Motor neuron (in vitro differentiated cells): ENCODE measurements around the gene SND1. TPM values are rescaled to one million over a fixed set of nuclear protein-coding genes. Genes with fewer than 3 reads are reported as not detected.

Experiments
- ATAC-seq, 8 experiments: fragments of 200-7000 bp; cut with Tn5 transposase; replicated peaks in 6 of 8; 2 replicates each; pipeline ENCODE4 v1.8.0; 2021; ENCODE audit warnings: mild to moderate bottlenecking in 8 of 8, moderate library complexity in 8 of 8
- H3K27ac ChIP-seq, 2 donors: fragments of 250-450 bp; sonication (Bioruptor Pico); 2 replicates each; pipeline ENCODE4 v1.9.0; 2021; ENCODE audit warnings: antibody characterized with exemption in 2 of 2, mild to moderate bottlenecking in 2 of 2, moderate library complexity in 1 of 2
- H3K4me1 ChIP-seq, 2 donors: fragments of 250-450 bp; sonication (Bioruptor Pico); replicated peaks in 1 of 2; 2 replicates each; pipeline ENCODE4 v1.6.1; 2021; ENCODE audit warnings: antibody characterized with exemption in 2 of 2, mild to moderate bottlenecking in 2 of 2, moderate library complexity in 1 of 2
- H3K4me3 ChIP-seq, 5 donors: fragments of 250-450 bp; sonication (Bioruptor Pico); 2 replicates each; pipeline ENCODE4 v1.9.0; 2021; ENCODE audit warnings: antibody characterized with exemption in 5 of 5, mild to moderate bottlenecking in 5 of 5, moderate library complexity in 4 of 5
- WGBS, 10 experiments: fragments of 450-650 bp; shearing (Covaris generic); methylation state at CpG; one replicate each; pipeline ENCODE4 v1.0.0; 2022; 5-methylcytosine and 5-hydroxymethylcytosine counted together
- in situ Hi-C, 9 experiments: fragments of 400-800 bp; cut with MboI; loops; one replicate each; pipeline ENCODE4 v1.15.0; 2021; ENCODE audit warnings: low sequenced_read_pairs in 9 of 9, low pct_unique_long_range_greater_than_20kb in 2 of 9; ENCODE audit not compliant: unreplicated experiment in 9 of 9
- total RNA-seq, 8 experiments: library from RNA; unstranded; fragments of 300-600 nt; gene quantifications; 2 replicates each; pipeline versions ENCODE4 v1.2.3 to v1.2.4, GENCODE V29; 2022

SND1 gene
- total RNA-seq, 8 experiments from 2014 or later, result 125 to 296 (median 182) TPM

GRCh38 chr7:127678337-127678736, 26.3 kb downstream of the SND1 start:
- peak in 1 of 8 experiments; percentile 23 for ATAC-seq
- Histone ChIP-seq H3K4me3 (no peak overlapping the region), H3K4me1 (peaks cover 21 to 34% of the 10 kb centered on the region in 2 donors), H3K27ac (no peak overlapping the region)
- in situ Hi-C loops, result no loop called here
- WGBS, 10 experiments, result 53 to 100% (median 82%) methylated on average over 2 to 6 of the region's 6 CpGs; no CpG with 5 or more reads in 1 of the 10 experiments

GRCh38 chr7:127678947-127679346, 27.0 kb downstream of the SND1 start:
- in situ Hi-C loops, result no loop called here
- peaks cover 23 to 40% of the 10 kb centered on the region in 2 donors for H3K4me1 ChIP-seq
- H3K27ac ChIP-seq, result no peak overlapping the region
- no peak for ATAC-seq
- no peak overlapping the region for H3K4me3 ChIP-seq
- WGBS, 10 experiments, result 61 to 100% (median 89%) methylated on average over 1 to 3 of the region's 3 CpGs; no CpG with 5 or more reads in 2 of the 10 experiments

- Histone ChIP-seq H3K4me3 (no peak overlapping the region), H3K27ac (no peak overlapping the region), H3K4me1 (peaks cover 23 to 40% of the 10 kb centered on the region in 2 donors)
- in situ Hi-C loops, result no loop called here
- WGBS, 10 experiments, result 95 to 100% (median 100%) methylated on average over 2 to 3 of the region's 3 CpGs; no CpG with 5 or more reads in 3 of the 10 experiments
- no peak for ATAC-seq
Observed at GRCh38 chr7:127680983-127681382, 29.0 kb downstream of the SND1 start.

GRCh38 chr7:127682140-127682539, 30.1 kb downstream of the SND1 start:
- Histone ChIP-seq H3K4me3 (no peak overlapping the region), H3K27ac (no peak overlapping the region), H3K4me1 (peaks cover 23 to 40% of the 10 kb centered on the region in 2 donors)
- in situ Hi-C loops, result no loop called here
- 7 to 100% (median 61%) methylated on average over 1 to 2 of the region's 2 CpGs; no CpG with 5 or more reads in 3 of the 10 experiments for WGBS, 10 experiments
- no peak for ATAC-seq

- in situ Hi-C loops, result no loop called here
- ATAC-seq, result peak in 1 of 8 experiments; percentile 67
- WGBS, 10 experiments, result 40 to 100% (median 75%) methylated on average over 1 to 4 of the region's 4 CpGs
Observed at GRCh38 chr7:127683776-127684681, 32.0 kb downstream of the SND1 start.

GRCh38 chr7:127689194-127689772, 37.3 kb downstream of the SND1 start:
- no peak overlapping the region for H3K27ac ChIP-seq
- in situ Hi-C loops, result no loop called here
- no peaks in the 10 kb centered on the region for H3K4me1 ChIP-seq
- no peak for ATAC-seq
- no peak overlapping the region for H3K4me3 ChIP-seq
- whole genome bisulfite sequencing, 10 experiments, result 17 to 100% (median 69%) methylated on average over 1 of the region's 1 CpG; no CpG with 5 or more reads in 2 of the 10 experiments

More at GRCh38 chr7:127683776-127684681, 32.0 kb downstream of the SND1 start:
- H3K27ac ChIP-seq, result no peak overlapping the region
- peaks cover 14 to 32% of the 10 kb centered on the region in 2 donors for H3K4me1 ChIP-seq
- no peak overlapping the region for H3K4me3 ChIP-seq

DNA sequence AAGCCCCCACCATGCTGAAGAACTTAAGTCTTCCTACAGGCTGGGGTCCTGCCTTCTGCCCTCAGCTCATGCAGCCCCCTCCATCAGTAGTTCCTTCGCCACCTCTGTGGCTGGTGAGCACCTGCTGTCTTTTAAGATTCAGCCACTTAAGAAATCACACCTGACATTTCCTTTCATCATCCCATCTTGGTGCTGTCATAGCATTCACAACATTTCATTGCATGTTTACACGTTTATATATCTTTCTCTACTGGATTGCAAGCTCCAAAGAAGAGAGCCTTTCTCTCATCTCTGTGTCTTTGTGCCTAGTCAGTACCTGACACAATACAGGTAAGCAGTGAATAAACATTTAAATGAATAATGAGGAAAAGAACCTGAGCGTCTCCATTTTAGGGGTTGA, 38.3 kb downstream of the SND1 start:
- Histone ChIP-seq H3K27ac (no peak overlapping the region), H3K4me3 (no peak overlapping the region), H3K4me1 (no peaks in the 10 kb centered on the region)
- ATAC-seq, result no peak
- WGBS, 10 experiments, result 79 to 100% (median 93%) methylated on average over 1 to 3 of the region's 3 CpGs; no CpG with 5 or more reads in 1 of the 10 experiments
- in situ Hi-C loops, result no loop called here

GRCh38 chr7:127690806-127691205, 38.8 kb downstream of the SND1 start:
- no peaks in the 10 kb centered on the region for H3K4me1 ChIP-seq
- WGBS, 10 experiments, result 65 to 92% (median 79%) methylated on average over 1 to 3 of the region's 3 CpGs; no CpG with 5 or more reads in 2 of the 10 experiments
- H3K27ac ChIP-seq, result no peak overlapping the region
- no peak overlapping the region for H3K4me3 ChIP-seq
- in situ Hi-C loops, result no loop called here
- ATAC-seq, result peak in 2 of 8 experiments; percentile 57 to 97

- Histone ChIP-seq H3K4me1 (no peaks in the 10 kb centered on the region), H3K4me3 (no peak overlapping the region), H3K27ac (no peak overlapping the region)
- no peak for ATAC-seq
- WGBS, 10 experiments, result 83 to 100% (median 94%) methylated on average over 1 of the region's 1 CpG; no CpG with 5 or more reads in 2 of the 10 experiments
- in situ Hi-C loops, result no loop called here
Observed at GRCh38 chr7:127692200-127692599, 40.2 kb downstream of the SND1 start.

DNA sequence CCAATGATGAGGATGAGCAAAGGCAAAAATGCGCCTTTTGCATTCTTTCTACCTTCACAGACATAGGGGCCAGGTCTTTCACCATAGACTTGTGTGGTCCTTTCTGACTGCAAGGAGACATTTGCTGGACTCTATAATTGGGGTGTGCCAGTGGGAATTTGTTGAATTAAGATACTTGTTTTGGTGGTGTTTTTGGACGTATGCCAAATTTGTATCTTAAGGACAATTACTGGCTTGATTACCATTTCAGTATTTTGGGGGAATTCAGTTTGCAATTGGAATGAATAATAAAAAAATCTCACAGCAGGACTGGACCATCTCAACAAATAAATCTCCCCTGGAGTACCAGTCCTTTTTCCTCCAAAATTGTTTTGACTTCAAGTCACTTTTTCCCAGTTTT, 47.9 kb downstream of the SND1 start:
- in situ Hi-C loops, result loop anchor here in 8 of 9 experiments (25.0 kb wide), 2 partner anchors 337 to 512 kb away; partner anchors contain the start of gene LRRC4 (in 1 of the 8)
- 50 to 100% (median 100%) methylated on average over 1 to 2 of the region's 2 CpGs; no CpG with 5 or more reads in 1 of the 10 experiments for WGBS, 10 experiments
- Histone ChIP-seq H3K27ac (no peak overlapping the region), H3K4me3 (no peak overlapping the region), H3K4me1 (no peaks in the 10 kb centered on the region)
- ATAC-seq, result no peak

- Histone ChIP-seq H3K27ac (no peak overlapping the region), H3K4me1 (no peaks in the 10 kb centered on the region), H3K4me3 (no peak overlapping the region)
- ATAC-seq, result peak in 3 of 8 experiments; percentile 56 to 63 (median 62)
- 67 to 95% (median 89%) methylated on average over 1 to 6 of the region's 6 CpGs; no CpG with 5 or more reads in 2 of the 10 experiments for WGBS, 10 experiments
- in situ Hi-C loops, result loop anchor here in 8 of 9 experiments (25.0 kb wide), 2 partner anchors 335 to 510 kb away; partner anchors contain the start of gene LRRC4 (in 1 of the 8)
Observed at GRCh38 chr7:127702052-127702652, 50.2 kb downstream of the SND1 start.

GRCh38 chr7:127702938-127703337, 50.9 kb downstream of the SND1 start:
- ATAC-seq, result no peak
- in situ Hi-C loops, result loop anchor here in 8 of 9 experiments (25.0 kb wide), 2 partner anchors 334 to 509 kb away; partner anchors contain the start of gene LRRC4 (in 1 of the 8)
- no peaks in the 10 kb centered on the region for H3K4me1 ChIP-seq
- H3K4me3 ChIP-seq, result no peak overlapping the region
- 17 to 100% (median 87%) methylated on average over 1 to 7 of the region's 7 CpGs; no CpG with 5 or more reads in 1 of the 10 experiments for WGBS, 10 experiments
- no peak overlapping the region for H3K27ac ChIP-seq
